SH-SY5Y (cell line): ENCODE results near the gene GALE.

Source experiments
- GATA2 ChIP-seq: IDR thresholded peaks from 2 replicates; pipeline ENCODE4 v1.6.1; 2011; ENCODE audit warnings: mild to moderate bottlenecking, low read depth, low read length
- GATA3 ChIP-seq: IDR thresholded peaks from 2 replicates; pipeline ENCODE4 v1.6.1; 2011; ENCODE audit warnings: low read depth, mild to moderate bottlenecking, low read length, moderate library complexity

GRCh38 chr1:23798662-23799142 is 1.9 kb downstream of the GALE start:
- no peak for TF ChIP-seq GATA2
- TF ChIP-seq GATA3, result no peak
